Activated B cell treated with CpG ODN at 0.5 μM for 24 hours (primary cell): ENCODE data around the gene CRYBB3. TPM values are rescaled to one million over a fixed set of nuclear protein-coding genes. Genes with fewer than 3 reads are reported as not detected.

ENCODE experiments used
- ATAC-seq: fragments of 200-7000 bp; cut with Tn5 transposase; one replicate; pipeline ENCODE4 v1.10.0; 2021; ENCODE audit warnings: low read depth, mild to moderate bottlenecking, moderate library complexity
- CTCF ChIA-PET: fragments of 350-600 bp; sonication (Branson Sonifier 250); formaldehyde crosslinking; loops from one replicate; lab custom pipeline; 2021; ENCODE audit warnings: antibody characterized with exemption; lab: Charles Lee
- POLR2A ChIA-PET: fragments of 350-600 bp; sonication (Branson Sonifier 250); formaldehyde crosslinking; loops from one replicate; lab custom pipeline; 2021; ENCODE audit warnings: antibody characterized with exemption; lab: Charles Lee
- DNase-seq: peaks from one replicate; pipeline ENCODE4 v3.0.0; 2022
- H3K27ac Mint-ChIP-seq: one replicate; pipeline ENCODE4 v1.8.0; 2020; ENCODE audit warnings: mixed read lengths
- H3K27me3 Mint-ChIP-seq: one replicate; pipeline ENCODE4 v1.8.0; 2021; ENCODE audit warnings: mixed read lengths
- H3K36me3 Mint-ChIP-seq: one replicate; pipeline ENCODE4 v1.8.0; 2021; ENCODE audit warnings: low read depth, mixed read lengths
- H3K4me1 Mint-ChIP-seq: one replicate; pipeline ENCODE4 v1.8.0; 2021; ENCODE audit warnings: mixed read lengths
- H3K4me3 Mint-ChIP-seq: one replicate; pipeline ENCODE4 v1.8.0; 2020; ENCODE audit warnings: mild to moderate bottlenecking, mixed read lengths
- H3K9me3 Mint-ChIP-seq: one replicate; pipeline ENCODE4 v1.8.0; 2020; ENCODE audit warnings: mixed read lengths
- intact Hi-C: fragments of 100-400 bp; cut with micrococcal nuclease; formaldehyde crosslinking; loops from one replicate; pipeline ENCODE4 v1.15.1; 2024
- total RNA-seq: library from RNA; stranded (reverse); gene quantifications from 2 replicates; pipeline ENCODE4 v1.2.3, GENCODE V29; 2022
- TF ChIP-seq, protein P1 (sequence below): fragments of 200-600 bp; IDR thresholded peaks from one replicate; pipeline ENCODE4 v1.8.0; 2022; ENCODE audit warnings: antibody characterized with exemption, mild to moderate bottlenecking

The CRYBB3 gene
- total RNA-seq, 1 donor from 2014 or later = not detected

DNA sequence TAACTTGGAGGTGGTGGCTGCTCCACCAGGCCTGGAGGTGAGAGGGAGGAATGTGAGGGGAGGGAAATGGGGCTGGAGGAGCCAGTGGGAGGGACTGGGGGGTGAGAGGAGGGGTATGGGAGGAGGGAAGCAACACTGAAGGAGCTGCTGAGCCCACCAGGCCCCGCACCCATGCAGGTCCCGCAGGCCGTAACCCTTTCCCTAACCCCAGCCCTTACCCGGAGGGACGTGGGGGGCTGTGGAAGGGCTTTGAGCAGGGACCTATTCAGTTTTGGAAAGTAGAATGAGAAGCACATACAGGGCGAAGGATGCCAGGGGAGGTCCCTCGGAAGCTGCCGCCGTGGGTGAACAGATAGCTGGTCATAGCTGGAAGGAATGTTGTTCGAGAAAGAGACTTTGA, 33.9 kb upstream of the CRYBB3 start:
- no peaks in the 10 kb centered on the region for H3K9me3 Mint-ChIP-seq
- no peak overlapping the region for H3K27ac Mint-ChIP-seq
- DNase-seq (no peak), ATAC-seq (no peak)
- CTCF ChIA-PET = no interaction called here
- no peaks in the 10 kb centered on the region for H3K36me3 Mint-ChIP-seq
- TF ChIP-seq, protein P1, sequence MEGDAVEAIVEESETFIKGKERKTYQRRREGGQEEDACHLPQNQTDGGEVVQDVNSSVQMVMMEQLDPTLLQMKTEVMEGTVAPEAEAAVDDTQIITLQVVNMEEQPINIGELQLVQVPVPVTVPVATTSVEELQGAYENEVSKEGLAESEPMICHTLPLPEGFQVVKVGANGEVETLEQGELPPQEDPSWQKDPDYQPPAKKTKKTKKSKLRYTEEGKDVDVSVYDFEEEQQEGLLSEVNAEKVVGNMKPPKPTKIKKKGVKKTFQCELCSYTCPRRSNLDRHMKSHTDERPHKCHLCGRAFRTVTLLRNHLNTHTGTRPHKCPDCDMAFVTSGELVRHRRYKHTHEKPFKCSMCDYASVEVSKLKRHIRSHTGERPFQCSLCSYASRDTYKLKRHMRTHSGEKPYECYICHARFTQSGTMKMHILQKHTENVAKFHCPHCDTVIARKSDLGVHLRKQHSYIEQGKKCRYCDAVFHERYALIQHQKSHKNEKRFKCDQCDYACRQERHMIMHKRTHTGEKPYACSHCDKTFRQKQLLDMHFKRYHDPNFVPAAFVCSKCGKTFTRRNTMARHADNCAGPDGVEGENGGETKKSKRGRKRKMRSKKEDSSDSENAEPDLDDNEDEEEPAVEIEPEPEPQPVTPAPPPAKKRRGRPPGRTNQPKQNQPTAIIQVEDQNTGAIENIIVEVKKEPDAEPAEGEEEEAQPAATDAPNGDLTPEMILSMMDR = no peak
- H3K4me3 Mint-ChIP-seq = no peak overlapping the region
- H3K27me3 Mint-ChIP-seq = peaks cover 4% of the 10 kb centered on the region
- POLR2A ChIA-PET = no interaction called here
- intact Hi-C loops = no loop called here
- H3K4me1 Mint-ChIP-seq = no peaks in the 10 kb centered on the region

DNA sequence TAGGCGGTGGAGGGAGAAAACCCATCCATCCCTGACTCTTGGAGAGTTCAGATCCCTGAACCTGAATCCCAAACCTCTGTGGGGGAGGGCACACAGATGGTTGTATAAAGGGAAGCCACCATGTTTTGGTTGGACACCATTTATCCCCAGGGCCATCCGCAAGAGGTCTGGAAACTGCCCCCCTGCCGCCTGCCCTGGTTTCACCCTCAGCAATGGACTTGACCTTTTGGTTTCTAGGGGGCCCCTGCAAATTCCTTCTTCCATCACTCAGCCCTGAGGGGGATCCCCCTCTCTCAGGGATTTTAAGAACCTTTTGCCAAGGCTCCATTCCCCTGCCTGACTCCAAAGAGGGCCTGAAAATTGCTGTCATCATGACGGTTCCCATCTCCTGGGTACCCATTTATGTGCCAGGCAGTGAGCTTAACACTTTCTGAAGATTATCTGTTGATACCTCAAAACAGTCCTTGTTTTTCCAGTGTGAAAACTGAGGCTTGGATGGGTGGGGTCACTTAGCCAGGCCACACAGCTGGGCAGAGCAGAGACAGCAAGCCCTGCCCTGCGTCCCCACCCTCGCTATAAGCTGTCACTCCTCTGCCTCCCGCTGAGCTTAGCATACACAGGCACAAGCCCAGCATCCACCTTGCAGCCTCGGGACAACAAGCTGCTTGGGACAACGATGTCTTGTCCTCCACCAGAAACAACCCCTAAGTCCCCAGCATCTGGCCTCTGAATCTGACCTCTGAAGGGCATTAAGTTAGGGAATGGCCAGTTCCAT, 33.2 kb upstream of the CRYBB3 start:
- POLR2A ChIA-PET = no interaction called here
- intact Hi-C loops = no loop called here
- Mint-ChIP-seq H3K9me3 (no peaks in the 10 kb centered on the region), H3K36me3 (no peaks in the 10 kb centered on the region), H3K4me3 (no peak overlapping the region), H3K27me3 (peaks cover 2% of the 10 kb centered on the region), H3K27ac (no peak overlapping the region), H3K4me1 (no peaks in the 10 kb centered on the region)
- ATAC-seq = no peak
- DNase-seq = no peak
- CTCF ChIA-PET = no interaction called here
- TF ChIP-seq, protein P1 = no peak

DNA sequence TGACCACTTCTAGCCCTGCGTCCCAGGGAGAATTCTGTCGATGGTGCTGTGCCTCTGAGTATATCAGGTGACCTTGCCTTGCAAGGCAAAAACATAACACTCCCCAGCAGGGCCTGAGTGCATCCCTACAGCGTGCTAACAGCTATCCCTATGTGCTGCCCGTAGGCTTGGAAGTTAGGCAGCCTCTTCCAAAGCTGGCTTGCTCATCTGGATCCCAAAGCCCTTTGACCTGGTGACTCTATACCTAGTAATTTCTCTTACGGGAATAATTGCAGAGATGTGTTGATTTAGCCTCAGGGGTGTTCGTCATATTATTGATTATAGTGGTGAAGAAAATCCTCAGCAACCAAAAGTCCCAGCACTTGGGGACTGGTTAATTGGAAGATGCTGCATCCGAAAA, 32.6 kb upstream of the CRYBB3 start:
- DNase-seq (no peak), ATAC-seq (no peak)
- peaks cover 2% of the 10 kb centered on the region for H3K27me3 Mint-ChIP-seq
- H3K4me3 Mint-ChIP-seq = no peak overlapping the region
- no peaks in the 10 kb centered on the region for H3K4me1 Mint-ChIP-seq
- TF ChIP-seq, protein P1 = no peak
- ChIA-PET CTCF (no interaction called here), POLR2A (no interaction called here)
- intact Hi-C loops = no loop called here
- H3K27ac Mint-ChIP-seq = no peak overlapping the region
- no peaks in the 10 kb centered on the region for H3K36me3 Mint-ChIP-seq
- no peaks in the 10 kb centered on the region for H3K9me3 Mint-ChIP-seq

DNA sequence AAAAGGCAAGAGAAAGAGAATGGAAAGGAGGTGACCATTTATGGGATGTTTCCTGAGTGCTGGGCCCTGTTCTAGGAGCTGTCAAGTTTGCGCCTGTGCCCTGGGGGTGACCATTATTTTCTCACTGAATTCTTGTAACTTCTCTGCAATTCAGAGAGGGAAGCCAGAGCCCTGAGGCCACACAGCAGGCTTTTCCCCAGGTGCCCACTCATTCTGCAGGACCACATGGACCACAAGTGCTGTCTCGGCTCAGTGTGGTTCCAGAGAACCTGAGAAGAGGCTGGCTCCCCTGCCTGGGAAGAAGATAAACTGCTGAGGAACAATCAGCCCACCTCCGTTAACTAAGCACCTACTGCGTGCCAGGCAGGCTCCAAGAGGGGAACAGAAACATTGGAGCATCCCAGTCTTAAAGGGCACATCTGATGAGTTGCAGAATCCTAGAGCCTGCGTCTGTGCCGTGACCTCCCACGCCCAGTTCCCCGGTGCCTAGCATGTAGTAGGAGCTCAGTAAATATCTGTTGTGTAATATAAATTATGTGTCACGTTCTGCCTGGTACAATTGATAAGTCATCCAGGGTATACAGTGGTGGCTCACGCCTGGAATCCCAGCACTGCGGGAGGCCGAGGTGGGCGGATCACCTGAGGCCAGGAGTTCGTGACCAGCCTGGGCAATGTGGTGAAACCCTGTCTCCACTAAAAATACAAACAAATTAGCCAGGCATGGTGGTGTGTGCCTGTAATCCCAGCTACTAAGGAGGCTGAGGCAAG, 31.6 kb upstream of the CRYBB3 start:
- intact Hi-C loops = no loop called here
- Mint-ChIP-seq H3K27ac (no peak overlapping the region), H3K9me3 (no peaks in the 10 kb centered on the region), H3K4me3 (no peak overlapping the region), H3K4me1 (no peaks in the 10 kb centered on the region), H3K27me3 (peaks cover 5% of the 10 kb centered on the region), H3K36me3 (no peaks in the 10 kb centered on the region)
- POLR2A ChIA-PET = no interaction called here
- DNase-seq = no peak
- CTCF ChIA-PET = no interaction called here
- TF ChIP-seq, protein P1 = no peak
- ATAC-seq = no peak

DNA sequence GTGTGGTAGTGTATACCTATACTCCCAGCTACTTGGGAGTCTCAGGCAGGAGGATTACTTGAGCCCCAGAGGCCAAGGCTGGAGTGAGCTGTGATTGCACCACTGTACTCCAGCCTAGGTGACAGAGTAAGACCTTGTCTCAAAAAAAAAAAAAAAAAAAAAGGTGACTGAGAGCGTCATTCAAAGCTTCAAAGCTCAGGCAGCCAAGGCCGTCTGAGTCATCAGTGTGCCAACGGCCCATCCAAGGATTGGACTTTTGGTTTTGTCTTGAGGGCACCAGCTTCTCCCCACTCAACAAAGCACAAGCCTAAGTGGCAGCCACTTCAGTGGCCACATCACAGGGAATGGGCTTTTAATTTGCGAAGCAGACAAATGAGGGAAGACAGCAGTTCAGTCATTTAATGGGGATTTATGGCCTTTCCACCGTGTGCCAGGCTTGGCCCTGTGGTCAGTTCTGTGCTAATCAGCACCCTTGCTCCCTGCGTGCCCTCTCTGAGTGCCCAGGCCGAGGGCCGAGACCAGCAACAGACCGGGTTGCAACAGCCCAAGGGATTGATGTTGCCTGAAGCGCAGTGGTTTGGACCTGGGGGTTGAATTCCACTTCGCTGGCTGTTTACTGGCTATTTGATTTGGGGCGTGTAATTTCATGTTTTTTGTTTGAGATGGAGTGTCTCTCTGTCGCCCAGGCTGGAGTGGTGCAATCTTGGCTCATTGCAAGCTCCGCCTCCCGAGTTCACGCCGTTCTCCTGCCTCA, 30.2 kb upstream of the CRYBB3 start:
- intact Hi-C loops = no loop called here
- Mint-ChIP-seq H3K4me1 (no peaks in the 10 kb centered on the region), H3K4me3 (no peak overlapping the region), H3K36me3 (no peaks in the 10 kb centered on the region), H3K27ac (no peak overlapping the region), H3K9me3 (no peaks in the 10 kb centered on the region), H3K27me3 (peaks cover 5% of the 10 kb centered on the region)
- ChIA-PET POLR2A (no interaction called here), CTCF (no interaction called here)
- DNase-seq (no peak), ATAC-seq (no peak)
- TF ChIP-seq, protein P1 = no peak
